ENCODE data around the gene SOBP.

GRCh38 chr6:107545763-107546162 lies 55.8 kb downstream of the SOBP start:
- TF ChIP-seq CTCF (conservative IDR thresholded peaks at IDR 0.05; ENCODE audit: low read depth in 2 of 2) (no peak), POLR2AphosphoS5 (IDR thresholded peaks at IDR 0.05; ENCODE audit: low read depth) (no peak), EZH2phosphoT487 (IDR thresholded peaks at IDR 0.05; ENCODE audit: unreplicated experiment) (no peak), REST (IDR thresholded peaks at IDR 0.05; ENCODE audit: unreplicated experiment) (no peak), JUNB (IDR thresholded peaks at IDR 0.05; ENCODE audit: unreplicated experiment) (no peak), ETS1 (IDR thresholded peaks at IDR 0.05) (no peak)
